Umbilical cord (tissue), 2 donors: ENCODE results near the gene TMEM117. TPM values are rescaled to one million over a fixed set of nuclear protein-coding genes. Genes with fewer than 3 reads are reported as not detected.

Experiments used
- DNase-seq: peaks from one replicate; pipeline ENCODE4 v3.0.0-alpha.2; 2015; ENCODE audit warnings: low spot score
- total RNA-seq: library from RNA; depleted of rRNA; stranded (reverse); fragments of >200 nt; gene quantifications from one replicate; pipeline ENCODE4 v1.2.3, GENCODE V29; 2014; ENCODE audit warnings: low replicate concordance; ENCODE audit not compliant: insufficient read depth

Gene TMEM117
- total RNA-seq, 1 donor from 2014 or later, result 18.3 TPM

DNA sequence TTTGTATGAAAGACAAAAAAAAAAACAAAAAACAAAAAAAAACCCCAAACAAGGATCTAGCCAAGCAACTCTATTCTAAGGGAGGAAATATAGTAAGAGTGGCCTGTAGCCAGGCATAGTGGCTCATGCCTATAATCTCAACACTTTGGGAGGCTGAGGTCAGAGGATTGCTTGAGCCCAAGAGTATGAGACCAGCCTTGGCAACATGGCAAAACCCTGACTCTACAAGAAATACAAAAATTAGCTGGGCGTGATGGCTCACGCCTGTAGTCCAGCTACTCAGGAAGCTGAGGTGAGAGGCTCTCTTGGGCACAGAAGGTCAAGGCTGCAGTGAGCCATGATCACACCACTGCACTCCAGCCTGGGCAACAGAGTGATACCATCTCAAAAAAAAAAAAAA, 47.9 kb downstream of the TMEM117 start:
- DNase-seq, result no peak

DNA sequence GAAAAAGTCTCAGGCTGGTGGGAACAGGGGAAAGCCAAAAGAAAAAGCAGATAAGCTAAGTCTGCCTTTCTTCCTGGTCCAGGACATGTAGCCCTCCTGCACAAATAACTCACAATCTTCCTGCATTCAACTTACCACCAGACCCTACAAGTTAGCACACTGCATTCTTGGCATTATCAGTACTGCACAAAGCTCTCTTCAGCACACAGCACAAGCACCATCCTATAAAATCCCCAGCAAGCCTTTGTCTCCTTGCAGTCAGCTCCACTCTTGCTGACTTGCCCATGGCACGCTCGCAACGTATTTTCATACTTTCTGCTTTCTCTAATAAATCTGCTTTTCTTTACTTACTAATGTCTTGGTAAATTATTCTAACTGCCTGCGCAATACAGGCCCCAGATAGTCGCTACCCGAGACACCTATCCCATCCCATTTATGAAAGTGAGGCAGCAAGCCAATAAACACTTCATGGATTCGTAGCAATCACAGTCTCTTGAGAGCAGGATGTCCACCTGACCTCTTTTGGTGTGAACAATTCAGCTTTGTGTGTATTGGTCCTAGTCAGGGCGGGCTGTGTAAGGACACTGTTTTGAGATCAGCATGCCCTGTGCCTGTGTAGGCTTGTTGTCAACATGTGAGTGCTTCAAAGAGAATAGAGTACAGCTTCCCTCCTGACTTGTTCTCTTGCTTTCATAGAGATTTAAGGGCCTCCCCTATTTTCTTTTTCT, 49.0 kb downstream of the TMEM117 start:
- peak; percentile 49 for DNase-seq

DNA sequence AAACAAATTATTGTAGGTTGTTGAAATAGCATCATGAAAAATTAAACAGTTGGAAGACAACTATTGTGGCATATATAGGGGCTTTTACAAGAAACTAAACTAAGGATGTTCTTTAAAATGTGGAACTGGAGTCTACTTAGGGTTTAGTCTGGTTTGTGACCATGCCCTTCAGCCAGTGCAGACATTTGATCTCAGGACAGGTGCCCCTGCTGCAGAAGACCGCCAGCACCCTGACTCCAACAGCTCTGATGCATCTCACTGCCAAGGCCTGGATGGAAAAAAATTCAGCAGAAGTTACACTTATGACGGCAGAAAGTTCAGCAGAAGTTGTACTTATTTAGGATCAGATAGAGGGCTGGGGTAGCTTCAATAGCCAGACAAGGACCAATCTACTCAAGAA, 51.5 kb downstream of the TMEM117 start:
- no peak for DNase-seq

DNA sequence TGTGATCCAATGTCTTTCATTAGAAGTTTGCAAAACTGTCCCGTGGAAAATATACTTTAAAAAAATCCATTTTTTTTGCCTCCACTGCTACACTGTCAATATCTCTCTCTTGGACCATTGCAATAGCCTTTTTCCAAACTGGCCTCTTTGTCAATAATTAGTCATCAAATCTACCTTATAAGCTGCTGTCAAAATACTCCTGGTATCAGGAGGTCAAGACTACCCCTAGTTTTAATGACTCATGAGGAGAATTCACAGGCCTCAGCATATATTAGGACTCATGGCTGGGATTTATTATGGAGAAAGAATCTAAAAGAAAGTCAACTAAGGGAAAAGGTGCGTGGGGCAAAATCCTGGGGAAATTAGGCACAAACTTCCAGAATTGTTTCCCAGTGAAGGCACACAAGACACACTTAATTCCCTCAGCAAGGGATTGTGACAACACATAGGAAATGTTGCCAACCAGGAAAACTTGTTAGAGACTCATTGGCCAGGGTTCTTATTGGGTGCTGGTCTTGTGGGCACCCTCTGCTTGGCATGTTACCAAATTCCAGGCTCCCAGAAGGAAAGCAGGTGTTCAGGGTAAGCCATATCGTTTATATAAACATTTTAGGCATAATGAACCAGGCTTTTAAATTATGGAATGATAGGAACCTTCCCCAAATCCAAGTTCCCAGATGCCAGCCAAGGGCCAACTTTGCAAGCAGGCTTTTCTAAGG, 56.1 kb downstream of the TMEM117 start:
- no peak for DNase-seq

DNA sequence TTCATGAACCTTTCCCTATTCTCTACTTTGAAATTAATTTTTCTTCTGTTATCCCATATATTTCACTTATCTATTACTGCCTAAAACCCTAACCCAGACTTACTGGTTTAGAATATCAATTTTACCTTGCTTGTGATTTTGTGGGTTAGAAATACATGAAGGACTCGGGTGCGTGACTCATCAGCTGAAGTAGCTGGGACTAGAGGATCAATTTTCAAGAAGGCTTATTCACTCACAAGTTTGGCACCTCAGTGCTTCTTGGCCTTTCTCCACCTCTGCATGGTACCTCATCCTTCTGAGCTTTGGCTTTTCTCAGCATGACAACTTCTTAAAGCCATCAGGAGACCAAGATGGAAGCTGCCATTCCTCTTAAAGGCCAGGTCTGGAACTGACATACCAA, 57.8 kb downstream of the TMEM117 start:
- DNase-seq, result no peak

DNA sequence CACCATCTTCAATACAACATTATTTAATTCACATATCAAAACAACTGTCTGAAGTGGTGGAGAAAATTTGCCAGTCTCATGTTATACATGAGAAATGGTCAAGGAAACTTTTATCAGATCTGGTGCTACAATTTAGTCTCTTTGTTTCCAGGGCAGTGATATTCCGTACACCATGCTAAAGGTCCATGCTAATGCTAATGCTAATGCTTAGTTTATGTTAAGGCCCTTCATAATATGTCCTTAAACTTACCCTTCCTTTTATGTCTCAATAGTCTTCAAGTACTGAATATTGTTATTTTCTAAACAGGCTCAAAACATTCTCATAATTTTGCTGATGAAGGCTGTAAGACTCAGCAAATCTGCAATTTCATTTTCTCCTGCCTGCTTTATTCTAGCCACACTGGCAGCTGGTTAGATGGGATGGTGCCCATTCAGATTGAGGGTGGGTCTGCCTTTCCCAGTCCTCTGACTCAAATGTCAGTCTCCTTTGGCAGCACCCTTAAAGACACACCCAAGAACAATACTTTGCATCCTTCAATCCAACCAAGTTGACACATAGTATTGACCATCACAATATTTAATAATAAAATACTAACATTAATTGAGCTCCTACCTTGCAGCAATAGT, 59.8 kb downstream of the TMEM117 start:
- no peak for DNase-seq

DNA sequence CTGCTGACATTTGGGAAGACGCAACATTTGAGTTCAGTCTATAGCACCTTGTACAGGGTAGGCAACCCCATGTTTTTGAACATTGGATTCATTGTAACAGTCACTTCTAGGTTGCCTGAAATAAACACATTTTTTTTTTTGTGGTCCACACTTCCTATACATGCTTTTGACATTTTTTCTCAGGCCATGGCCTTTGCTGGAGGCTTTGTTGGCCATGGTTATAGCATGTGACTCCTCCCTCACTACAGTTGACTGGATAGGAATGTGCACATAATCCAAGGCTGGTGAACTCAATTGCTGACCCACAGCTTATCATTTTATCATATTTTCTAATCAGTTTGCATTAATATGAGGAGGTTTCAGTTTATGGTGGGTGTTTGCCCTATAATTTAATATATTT, 60.6 kb downstream of the TMEM117 start:
- no peak for DNase-seq

DNA sequence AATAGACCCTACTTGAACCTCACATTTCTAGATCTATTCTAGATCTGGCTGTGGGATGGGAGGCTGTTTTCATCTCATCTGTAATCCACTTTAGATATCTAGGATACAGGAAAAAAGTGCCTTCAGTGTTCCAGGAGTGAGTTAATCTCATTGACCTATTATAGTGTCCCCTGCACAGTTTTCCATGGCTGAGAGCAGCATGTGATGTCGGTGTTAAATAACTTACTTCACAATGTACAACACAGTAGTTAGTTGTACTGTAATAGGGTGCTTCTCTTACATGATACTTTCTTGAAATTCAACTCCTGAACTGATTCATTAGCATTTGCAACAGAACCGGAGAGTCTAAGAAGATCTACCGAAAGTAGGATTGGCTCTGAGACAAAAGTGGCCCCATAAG, 62.6 kb downstream of the TMEM117 start:
- no peak for DNase-seq

DNA sequence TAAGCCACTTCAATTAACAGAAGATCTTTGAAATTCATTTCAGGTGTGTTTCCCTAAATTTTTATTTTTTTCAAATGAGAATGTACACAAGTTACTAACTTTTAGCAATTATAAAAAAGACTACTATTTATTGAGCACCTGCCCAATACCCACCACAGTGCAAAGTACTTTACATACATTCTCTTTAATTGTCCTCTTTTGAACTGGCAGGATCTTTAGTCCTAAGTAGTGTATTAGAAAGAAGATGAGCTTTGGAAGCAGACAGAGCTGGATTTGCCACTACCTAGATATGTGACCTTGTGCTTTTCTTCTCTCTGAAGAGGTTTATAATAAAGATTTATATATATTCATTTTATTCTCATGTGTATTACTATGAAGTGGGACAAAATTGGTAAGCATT, 63.7 kb downstream of the TMEM117 start:
- no peak for DNase-seq

DNA sequence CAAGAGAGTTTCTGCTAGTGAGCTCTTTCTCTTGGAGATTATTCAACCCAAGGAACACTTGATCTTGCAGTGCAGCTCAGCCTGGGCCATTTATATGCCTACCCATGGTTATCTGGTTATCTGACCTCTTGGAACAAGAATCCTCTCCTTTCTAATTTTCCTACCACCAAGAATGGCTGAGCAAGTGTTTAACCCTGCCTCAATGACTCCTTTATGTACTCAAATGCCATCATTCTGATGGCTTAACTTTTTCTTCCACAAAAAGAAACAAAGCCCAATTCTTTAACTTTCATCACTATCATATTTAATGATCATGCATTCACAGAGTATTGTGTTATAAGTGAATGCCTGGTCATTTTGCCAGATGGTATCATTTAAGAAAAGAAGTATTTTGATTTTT, 67.8 kb downstream of the TMEM117 start:
- no peak for DNase-seq

DNA sequence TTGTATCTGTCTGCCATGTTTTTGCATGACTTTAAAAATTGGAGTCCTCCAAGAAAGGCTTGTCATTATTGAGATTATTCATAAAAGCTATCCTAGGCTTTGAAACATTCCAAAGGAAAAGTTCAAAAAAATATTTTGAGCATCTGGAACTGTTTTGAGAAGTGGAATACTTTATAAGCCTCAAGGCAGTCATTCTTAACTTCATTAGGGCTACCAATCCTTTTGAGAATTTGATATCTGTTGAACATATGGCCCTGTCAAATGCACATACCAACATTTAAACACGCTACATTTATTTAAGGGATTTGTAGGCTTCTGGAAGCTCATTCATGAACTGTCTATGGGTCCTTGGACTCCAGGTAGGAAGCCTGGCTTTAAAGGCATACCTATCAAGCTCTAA, 77.0 kb downstream of the TMEM117 start:
- DNase-seq, result peak; percentile 52

DNA sequence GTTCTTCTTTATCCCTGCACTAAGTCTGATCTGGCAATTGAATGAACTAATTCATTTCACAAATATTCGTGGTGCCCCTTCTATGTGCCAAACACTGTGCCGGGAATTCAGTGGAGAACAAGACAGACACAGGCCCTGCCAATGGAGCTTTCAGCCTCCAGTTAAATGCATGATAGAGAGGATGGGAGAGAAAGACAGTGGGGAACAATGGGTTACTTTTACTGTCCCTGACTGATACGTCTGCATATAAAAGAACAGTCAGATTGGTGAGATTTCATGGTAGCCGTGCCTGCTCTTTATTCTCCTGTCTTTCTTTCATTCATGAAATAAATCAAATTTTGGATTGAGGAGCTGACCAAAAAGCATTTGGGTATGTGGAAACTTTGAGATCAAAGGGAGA, 78.5 kb downstream of the TMEM117 start:
- no peak for DNase-seq

DNA sequence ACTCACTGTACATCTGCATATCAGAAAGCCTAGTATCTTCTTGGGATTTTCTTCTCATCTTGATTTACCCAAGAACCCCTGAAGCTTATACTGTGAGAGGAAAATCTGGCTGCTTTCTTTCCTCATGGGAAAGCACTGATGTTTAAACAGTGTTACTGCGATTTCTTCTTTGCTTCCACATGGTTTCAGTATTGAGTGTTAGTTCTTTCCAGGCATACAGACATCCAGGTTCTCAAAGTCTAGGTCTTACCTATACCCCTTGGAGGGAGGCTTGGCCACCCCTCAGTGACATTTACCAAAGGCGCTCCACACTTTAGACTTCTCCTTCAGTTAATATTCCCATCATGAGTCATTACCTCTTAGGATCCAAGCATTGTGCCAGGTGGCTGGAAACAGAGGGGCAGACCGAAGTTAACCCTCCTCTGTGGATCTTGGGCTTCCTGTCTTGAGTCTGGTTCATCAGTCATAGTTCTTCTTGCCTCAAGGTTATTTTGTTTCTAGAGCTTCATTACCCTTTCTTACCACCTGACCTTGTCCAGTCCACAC, 79.1 kb downstream of the TMEM117 start:
- no peak for DNase-seq

DNA sequence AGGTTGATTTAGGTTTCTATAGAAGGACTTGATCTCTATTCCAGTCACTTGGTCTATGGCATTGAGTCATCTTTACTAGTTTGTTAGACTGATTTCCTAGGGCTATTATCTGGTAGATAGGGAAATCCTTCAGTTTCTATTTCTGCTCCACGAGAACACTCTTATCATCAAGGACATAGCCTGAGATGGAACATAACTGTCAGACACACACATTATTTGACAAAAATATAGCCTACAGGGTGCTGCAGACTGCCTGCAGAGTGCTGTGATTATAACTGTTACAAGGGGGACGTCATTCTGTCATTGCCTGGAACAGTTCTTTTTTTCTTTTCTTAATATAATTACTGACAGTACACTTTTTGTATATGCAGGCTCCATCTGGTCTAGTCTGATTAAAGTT, 82.0 kb downstream of the TMEM117 start:
- DNase-seq, result no peak

DNA sequence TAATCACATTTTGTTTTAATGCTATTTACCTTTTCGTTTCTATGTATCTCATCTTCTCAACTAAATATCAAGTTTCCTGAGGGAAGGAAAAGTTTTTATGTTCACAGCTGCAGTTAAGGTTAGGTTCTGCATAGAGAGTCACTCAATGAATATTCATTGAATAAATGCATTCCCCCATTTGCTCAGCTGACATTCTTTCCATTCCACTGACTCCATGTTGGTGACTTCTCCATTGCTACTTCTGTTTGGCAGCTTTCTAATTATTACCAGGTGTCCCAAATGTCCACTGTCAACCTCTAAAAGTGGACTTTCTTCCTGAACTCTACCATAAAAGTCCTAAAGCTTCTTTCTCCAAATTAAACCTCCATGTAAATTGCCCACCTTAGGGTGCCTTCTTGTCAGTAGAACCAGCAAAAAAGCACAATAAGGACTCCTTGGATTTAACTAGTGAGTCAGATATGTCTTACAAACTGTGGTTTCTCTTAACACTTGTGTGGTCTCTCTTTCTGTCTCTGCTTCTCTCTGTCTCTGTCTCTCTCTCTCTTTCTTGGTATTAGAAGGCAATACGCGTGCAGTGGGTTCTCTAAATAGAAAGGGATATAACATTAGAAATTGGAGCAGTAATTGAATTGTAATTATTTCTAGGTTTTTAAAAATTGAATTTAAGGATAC, 85.9 kb downstream of the TMEM117 start:
- DNase-seq, result no peak

DNA sequence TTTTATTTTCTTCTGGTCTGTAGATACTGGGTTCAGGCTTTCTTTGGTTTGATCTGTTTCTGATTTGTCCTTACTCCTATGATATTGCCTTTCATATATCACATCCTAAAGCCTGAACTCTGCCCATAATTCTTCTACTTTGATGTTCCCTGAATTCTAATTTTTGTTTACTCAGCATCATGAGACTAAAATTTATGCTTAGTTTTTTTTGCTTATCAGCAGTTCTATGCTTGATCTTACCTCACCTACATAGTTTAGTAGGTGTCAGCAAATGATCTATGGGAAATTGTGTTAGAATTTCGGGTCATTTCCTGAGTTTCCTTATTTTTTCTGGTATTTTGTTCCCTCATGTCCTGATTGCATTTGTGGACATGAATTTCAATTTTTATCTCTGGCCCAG, 94.2 kb downstream of the TMEM117 start:
- no peak for DNase-seq

DNA sequence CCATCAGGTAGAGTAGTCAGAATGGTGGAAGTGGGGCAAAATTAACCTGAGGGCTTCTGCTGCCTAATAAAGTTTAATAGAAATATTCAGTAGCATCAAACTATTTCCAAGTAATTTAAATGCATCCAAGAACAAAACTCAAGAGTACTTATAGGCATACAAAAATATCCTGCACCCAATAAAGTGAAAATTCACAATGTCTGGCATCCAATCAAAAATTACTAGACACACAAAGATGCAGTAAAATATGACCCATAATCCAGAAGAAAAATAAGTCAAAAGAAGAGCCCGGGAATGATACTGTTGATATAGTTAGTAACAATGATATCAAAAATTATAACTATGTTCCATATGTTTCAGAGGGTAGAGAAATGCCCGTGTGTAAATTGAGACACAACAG, 95.3 kb downstream of the TMEM117 start:
- DNase-seq, result no peak

DNA sequence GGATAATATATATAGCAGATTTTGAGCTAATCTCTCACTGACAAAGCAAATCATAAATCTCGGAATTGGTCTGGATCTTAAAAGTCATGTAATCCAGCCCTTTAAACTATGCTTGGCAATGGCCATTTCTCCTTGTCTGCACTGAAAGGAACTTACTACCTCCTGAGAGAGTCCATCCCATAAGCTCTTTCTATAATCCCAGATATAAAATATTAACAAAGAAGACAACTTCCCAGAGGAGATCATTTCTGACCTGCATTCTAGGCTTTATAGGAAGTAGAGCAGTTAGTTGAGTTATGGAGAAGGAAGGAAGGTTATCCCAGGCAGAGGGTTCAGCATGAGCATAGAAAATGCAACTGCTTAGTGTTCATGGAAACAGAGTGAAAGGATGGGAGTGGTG, 99.7 kb downstream of the TMEM117 start:
- DNase-seq, result peak; percentile 91

DNA sequence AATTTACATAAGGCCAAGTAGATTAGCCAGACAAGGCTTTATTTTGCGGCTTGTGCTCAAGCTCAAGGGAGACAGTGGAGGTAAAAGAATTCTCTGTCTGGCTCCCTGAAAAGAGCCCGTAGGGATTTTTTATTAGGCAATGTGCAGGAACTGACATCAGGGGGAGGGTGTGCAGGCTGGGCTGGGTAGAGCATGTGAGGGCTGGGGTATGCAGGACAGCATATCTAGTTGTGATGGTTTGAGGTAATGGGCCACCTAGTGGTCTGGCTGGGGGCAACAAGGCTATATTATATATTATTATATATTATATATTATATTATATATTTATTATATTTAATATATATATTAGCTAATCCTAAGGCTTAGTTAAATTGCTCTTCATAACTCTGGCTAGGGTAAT, 102.1 kb downstream of the TMEM117 start:
- DNase-seq, result no peak

DNA sequence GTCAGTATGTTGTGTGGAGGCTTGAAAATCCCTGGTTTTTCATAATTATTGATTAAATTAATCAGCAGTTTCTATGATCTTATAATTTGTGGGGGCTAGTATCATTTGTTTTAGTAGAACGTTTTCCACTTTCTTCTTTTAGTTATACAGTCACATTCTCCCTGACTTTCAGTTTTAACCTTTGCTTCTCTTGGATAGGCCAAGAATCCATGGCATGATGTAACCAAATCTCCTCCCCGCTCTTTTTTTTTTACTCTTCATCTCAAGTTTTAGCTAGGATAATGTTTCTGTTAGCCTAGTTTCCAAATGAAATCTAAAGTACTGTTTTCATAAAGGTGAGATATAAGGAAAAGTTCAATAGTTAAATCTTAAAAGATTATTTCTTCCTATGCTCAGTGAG, 106.5 kb downstream of the TMEM117 start:
- peak; percentile 45 for DNase-seq

DNA sequence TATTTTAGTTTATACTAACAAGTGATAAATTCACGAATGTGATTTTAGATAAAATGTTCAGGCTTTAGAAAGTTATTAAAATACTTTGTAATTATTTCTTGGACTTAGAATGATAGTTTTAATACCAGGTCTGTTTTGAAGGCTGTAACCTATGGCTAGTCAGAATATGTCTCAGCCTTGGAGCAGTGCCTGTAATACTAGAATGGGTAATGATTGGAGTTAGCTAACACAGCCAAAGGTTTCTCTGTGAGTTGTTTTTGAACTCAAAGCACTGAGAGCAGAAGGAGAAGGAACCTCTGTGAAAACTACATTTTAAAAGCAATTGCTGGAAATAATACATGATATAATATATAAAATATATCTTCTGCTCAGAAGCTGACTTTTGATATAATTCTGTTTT, 110.1 kb downstream of the TMEM117 start:
- no peak for DNase-seq

DNA sequence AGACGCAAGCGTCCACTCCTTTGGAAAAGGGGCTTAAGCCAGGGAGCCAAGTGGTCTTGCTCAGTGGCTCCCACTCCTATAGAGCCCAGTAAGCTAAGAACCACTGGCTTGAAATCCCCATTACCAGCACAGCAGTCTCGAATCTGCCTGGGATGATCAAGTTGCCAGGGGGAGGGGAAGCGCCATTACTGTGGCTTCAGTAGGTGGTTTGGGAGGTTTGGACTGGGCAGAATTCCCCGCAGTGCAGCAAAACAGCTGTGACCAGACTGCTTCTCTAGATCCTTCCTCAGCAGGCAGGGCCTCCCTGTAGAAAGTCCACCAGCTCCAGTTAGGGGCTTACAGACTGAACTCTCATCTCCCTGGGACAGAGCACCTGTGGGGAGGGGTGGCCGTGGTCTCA, 115.4 kb downstream of the TMEM117 start:
- no peak for DNase-seq
